Activated CD4-positive, alpha-beta T cell treated with anti-CD3 and anti-CD28 coated beads, Interleukin-2, amount 10 ng/mL, durations not matched to agents 24 days and 14 days (primary cell): ENCODE results near the gene PACSIN2. TPM values are rescaled to one million over a fixed set of nuclear protein-coding genes. Genes with fewer than 3 reads are reported as not detected.
A peak's percentile ranks its signal among the peaks of the same experiment; 100 is the strongest.
"Not testable (repeated sequence)": the region's sequence is repeated elsewhere in the genome, so short reads cannot be mapped to it uniquely, and the experiment has no call there.

Experiments
- DNase-seq: peaks from one replicate; pipeline ENCODE4 v3.0.0; 2022
- H3K27ac Mint-ChIP-seq: one replicate; pipeline ENCODE4 v1.8.0; 2022; ENCODE audit warnings: mild to moderate bottlenecking, mixed read lengths
- H3K27me3 Mint-ChIP-seq: one replicate; pipeline ENCODE4 v1.8.0; 2022; ENCODE audit warnings: mixed read lengths
- H3K36me3 Mint-ChIP-seq: one replicate; pipeline ENCODE4 v1.8.0; 2022; ENCODE audit warnings: low read depth, mild to moderate bottlenecking, mixed read lengths
- H3K4me1 Mint-ChIP-seq: one replicate; pipeline ENCODE4 v1.8.0; 2021; ENCODE audit warnings: mixed read lengths
- H3K4me3 Mint-ChIP-seq: one replicate; pipeline ENCODE4 v1.8.0; 2022; ENCODE audit warnings: mild to moderate bottlenecking, moderate library complexity, mixed read lengths
- H3K9me3 Mint-ChIP-seq: one replicate; pipeline ENCODE4 v1.8.0; 2021; ENCODE audit warnings: mixed read lengths
- intact Hi-C: fragments of 100-400 bp; cut with micrococcal nuclease; formaldehyde crosslinking; loops from one replicate; pipeline ENCODE4 v1.15.1; 2023
- total RNA-seq: library from RNA; stranded (reverse); gene quantifications from 2 replicates; pipeline ENCODE4 v1.2.3, GENCODE V29; 2022

PACSIN2 gene
- total RNA-seq, 1 donor from 2014 or later: 32.5 TPM

- peaks cover 54% of the 10 kb centered on the region for H3K4me1 Mint-ChIP-seq
- intact Hi-C loops: loop anchor here (10.0 kb wide), 1 partner anchor 67 kb away; no protein-coding TSS in a partner anchor
- H3K9me3 Mint-ChIP-seq, H3K36me3 Mint-ChIP-seq, H3K27ac Mint-ChIP-seq, DNase-seq, H3K4me3 Mint-ChIP-seq, H3K27me3 Mint-ChIP-seq: not testable (repeated sequence)
These were observed 53.6 kb downstream of the PACSIN2 start for GRCh38 chr22:42961400-42961690.

GRCh38 chr22:42960531-42961399 is 54.2 kb downstream of the PACSIN2 start:
- Mint-ChIP-seq H3K27me3 (no peaks in the 10 kb centered on the region), H3K4me3 (no peak overlapping the region), H3K27ac (peak overlapping the region; percentile 21), H3K9me3 (no peaks in the 10 kb centered on the region), H3K36me3 (no peaks in the 10 kb centered on the region), H3K4me1 (peaks cover 51% of the 10 kb centered on the region)
- intact Hi-C loops: loop anchor here (10.0 kb wide), 1 partner anchor 66 kb away; no protein-coding TSS in a partner anchor
- DNase-seq: no peak

- Mint-ChIP-seq H3K4me3 (peak overlapping the region; percentile 44), H3K36me3 (peaks cover 2% of the 10 kb centered on the region), H3K4me1 (peaks cover 44% of the 10 kb centered on the region), H3K9me3 (no peaks in the 10 kb centered on the region), H3K27me3 (no peaks in the 10 kb centered on the region), H3K27ac (no peak overlapping the region)
- DNase-seq: peak; percentile 63
- intact Hi-C loops: loop anchor here (10.0 kb wide), 1 partner anchor 65 kb away; no protein-coding TSS in a partner anchor
These were observed 55.1 kb downstream of the PACSIN2 start for GRCh38 chr22:42959576-42960509.

- Mint-ChIP-seq H3K27ac (no peak overlapping the region), H3K4me1 (peaks cover 39% of the 10 kb centered on the region), H3K36me3 (peaks cover 2% of the 10 kb centered on the region), H3K27me3 (no peaks in the 10 kb centered on the region), H3K9me3 (no peaks in the 10 kb centered on the region), H3K4me3 (peak overlapping the region; percentile 24)
- intact Hi-C loops: no loop called here
- no peak for DNase-seq
These were observed 56.0 kb downstream of the PACSIN2 start for GRCh38 chr22:42958937-42959336.

- Mint-ChIP-seq H3K36me3 (peaks cover 2% of the 10 kb centered on the region), H3K9me3 (no peaks in the 10 kb centered on the region), H3K27ac (peak overlapping the region; percentile 10), H3K27me3 (no peaks in the 10 kb centered on the region), H3K4me1 (peaks cover 36% of the 10 kb centered on the region), H3K4me3 (no peak overlapping the region)
- DNase-seq: no peak
- intact Hi-C loops: no loop called here
These were observed 57.0 kb downstream of the PACSIN2 start for GRCh38 chr22:42957958-42958357.

GRCh38 chr22:42957544-42957943 is 57.4 kb downstream of the PACSIN2 start:
- Mint-ChIP-seq H3K36me3 (peaks cover 2% of the 10 kb centered on the region), H3K4me1 (peaks cover 33% of the 10 kb centered on the region), H3K27me3 (no peaks in the 10 kb centered on the region), H3K9me3 (no peaks in the 10 kb centered on the region), H3K4me3 (no peak overlapping the region), H3K27ac (no peak overlapping the region)
- intact Hi-C loops: no loop called here
- DNase-seq: no peak

- intact Hi-C loops: no loop called here
- Mint-ChIP-seq H3K4me3 (no peak overlapping the region), H3K27me3 (no peaks in the 10 kb centered on the region), H3K9me3 (no peaks in the 10 kb centered on the region), H3K36me3 (peaks cover 2% of the 10 kb centered on the region), H3K4me1 (peaks cover 23% of the 10 kb centered on the region), H3K27ac (no peak overlapping the region)
- DNase-seq: no peak
These were observed 59.1 kb downstream of the PACSIN2 start for GRCh38 chr22:42955848-42956247.

- intact Hi-C loops: no loop called here
- peaks cover 16% of the 10 kb centered on the region for H3K4me1 Mint-ChIP-seq
- no peaks in the 10 kb centered on the region for H3K27me3 Mint-ChIP-seq
- no peak overlapping the region for H3K27ac Mint-ChIP-seq
- no peak overlapping the region for H3K4me3 Mint-ChIP-seq
- H3K36me3 Mint-ChIP-seq: peaks cover 2% of the 10 kb centered on the region
- no peak for DNase-seq
- H3K9me3 Mint-ChIP-seq: no peaks in the 10 kb centered on the region
These were observed 59.8 kb downstream of the PACSIN2 start for GRCh38 chr22:42955087-42955635.

GRCh38 chr22:42953751-42954150 is 61.2 kb downstream of the PACSIN2 start:
- DNase-seq, H3K27ac Mint-ChIP-seq, H3K36me3 Mint-ChIP-seq, H3K4me3 Mint-ChIP-seq, H3K9me3 Mint-ChIP-seq, intact Hi-C loops, H3K4me1 Mint-ChIP-seq, H3K27me3 Mint-ChIP-seq: not testable (repeated sequence)

- Mint-ChIP-seq H3K27ac (no peak overlapping the region), H3K36me3 (peaks cover 2% of the 10 kb centered on the region), H3K27me3 (no peaks in the 10 kb centered on the region), H3K4me3 (no peak overlapping the region), H3K4me1 (peaks cover 14% of the 10 kb centered on the region), H3K9me3 (no peaks in the 10 kb centered on the region)
- intact Hi-C loops: no loop called here
- DNase-seq: no peak
These were observed 63.7 kb downstream of the PACSIN2 start for GRCh38 chr22:42951093-42951710.

- DNase-seq: no peak
- Mint-ChIP-seq H3K4me1 (peaks cover 23% of the 10 kb centered on the region), H3K36me3 (no peaks in the 10 kb centered on the region), H3K27me3 (no peaks in the 10 kb centered on the region), H3K4me3 (no peak overlapping the region), H3K9me3 (no peaks in the 10 kb centered on the region), H3K27ac (no peak overlapping the region)
- intact Hi-C loops: no loop called here
These were observed 64.7 kb downstream of the PACSIN2 start for GRCh38 chr22:42950281-42950680.

GRCh38 chr22:42949159-42949558 is 65.8 kb downstream of the PACSIN2 start:
- H3K9me3 Mint-ChIP-seq: no peaks in the 10 kb centered on the region
- H3K27me3 Mint-ChIP-seq: no peaks in the 10 kb centered on the region
- H3K4me3 Mint-ChIP-seq: no peak overlapping the region
- H3K36me3 Mint-ChIP-seq: no peaks in the 10 kb centered on the region
- intact Hi-C loops: no loop called here
- H3K4me1 Mint-ChIP-seq: peaks cover 24% of the 10 kb centered on the region
- no peak overlapping the region for H3K27ac Mint-ChIP-seq
- DNase-seq: no peak

- intact Hi-C loops: no loop called here
- no peak for DNase-seq
- Mint-ChIP-seq H3K27ac (no peak overlapping the region), H3K36me3 (peaks cover 2% of the 10 kb centered on the region), H3K9me3 (no peaks in the 10 kb centered on the region), H3K4me3 (no peak overlapping the region), H3K27me3 (no peaks in the 10 kb centered on the region), H3K4me1 (peaks cover 24% of the 10 kb centered on the region)
These were observed 66.7 kb downstream of the PACSIN2 start for GRCh38 chr22:42948294-42948693.
